Hypothalamus (tissue), 51 donors: ENCODE data around the gene F7.

Experiments
- DNase-seq, 51 donors: peaks; one replicate each; lab custom pipeline; 2025; lab: John Stamatoyannopoulos, UW

Gene F7

GRCh38 chr13:113086031-113086750, 19.4 kb upstream of the F7 start:
- DNase-seq: no peak

DNA sequence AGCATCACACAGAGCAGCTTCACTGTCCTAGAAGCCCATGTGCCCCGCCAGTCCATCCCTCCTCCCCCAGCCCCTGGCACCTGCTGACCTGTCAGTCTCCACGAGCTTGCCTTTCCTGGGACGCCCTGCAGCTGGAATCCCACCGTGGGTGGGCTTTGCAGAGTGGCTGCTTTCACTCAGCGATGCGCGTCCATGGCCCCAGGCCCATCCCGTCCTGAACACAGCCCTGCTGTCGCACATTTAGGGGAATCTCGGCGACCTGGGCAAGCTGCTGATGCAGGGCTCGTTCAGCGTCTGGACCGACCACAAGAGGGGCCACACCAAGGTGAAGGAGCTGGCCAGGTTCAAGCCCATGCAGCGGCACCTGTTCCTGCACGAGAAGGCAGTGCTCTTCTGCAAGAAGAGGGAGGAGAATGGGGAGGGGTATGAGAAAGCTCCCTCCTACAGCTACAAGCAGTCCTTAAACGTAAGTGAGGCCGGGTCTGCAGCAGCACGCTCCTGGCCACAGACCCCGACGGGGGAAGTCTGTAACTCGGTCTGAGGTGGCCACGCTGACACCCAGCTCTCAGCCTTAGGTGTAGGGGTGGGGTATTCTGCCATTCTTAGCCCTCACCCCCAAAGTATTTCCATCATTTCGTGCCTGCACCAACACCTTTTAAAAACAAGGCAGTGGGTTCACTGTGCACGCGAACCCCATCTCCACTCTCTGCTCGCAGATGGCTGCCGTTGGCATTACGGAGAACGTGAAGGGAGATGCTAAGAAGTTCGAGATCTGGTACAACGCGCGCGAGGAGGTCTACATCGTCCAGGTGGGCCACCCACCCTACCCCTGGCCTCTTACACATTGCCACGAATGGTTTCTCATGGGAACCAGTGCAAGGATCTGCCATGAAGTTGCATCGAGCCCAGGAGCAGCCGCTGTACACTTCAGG, 18.3 kb upstream of the F7 start:
- no peak for DNase-seq

DNA sequence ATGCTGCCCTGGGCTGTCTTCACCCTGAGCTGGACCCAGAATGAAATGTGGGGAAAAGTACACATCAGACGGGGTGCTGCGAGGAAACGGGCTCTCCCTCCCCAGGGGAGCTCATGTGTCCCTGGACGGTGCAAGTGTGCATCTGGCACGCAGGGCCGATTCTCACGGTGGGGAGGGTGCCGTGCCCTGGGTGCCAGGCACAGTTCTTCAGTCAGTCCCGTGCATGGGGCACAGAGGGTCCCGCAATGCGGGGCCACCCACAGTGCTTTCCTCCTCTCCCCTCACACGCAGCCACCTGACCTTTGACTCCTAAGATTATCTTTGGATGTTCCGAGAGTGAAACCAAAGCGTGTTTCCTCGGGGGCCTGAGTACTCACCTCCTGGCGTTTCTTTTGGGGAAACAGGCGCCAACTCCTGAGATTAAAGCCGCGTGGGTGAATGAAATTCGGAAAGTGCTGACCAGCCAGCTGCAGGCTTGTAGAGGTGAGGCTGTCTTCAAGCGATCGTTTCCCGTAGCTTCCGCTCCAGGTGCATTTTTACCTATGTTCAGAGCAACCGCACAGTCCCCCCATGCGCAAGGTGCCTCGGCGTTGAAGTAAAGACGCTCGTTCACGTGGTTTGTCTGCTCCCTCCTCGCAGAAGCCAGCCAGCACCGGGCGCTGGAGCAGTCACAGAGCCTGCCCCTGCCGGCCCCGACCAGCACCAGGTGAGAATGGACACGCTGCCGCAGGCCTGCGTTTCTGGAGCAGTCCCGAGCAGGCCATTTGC, 17.5 kb upstream of the F7 start:
- DNase-seq: no peak

- no peak for DNase-seq
Observed at GRCh38 chr13:113088691-113089020, 16.9 kb upstream of the F7 start.

DNA sequence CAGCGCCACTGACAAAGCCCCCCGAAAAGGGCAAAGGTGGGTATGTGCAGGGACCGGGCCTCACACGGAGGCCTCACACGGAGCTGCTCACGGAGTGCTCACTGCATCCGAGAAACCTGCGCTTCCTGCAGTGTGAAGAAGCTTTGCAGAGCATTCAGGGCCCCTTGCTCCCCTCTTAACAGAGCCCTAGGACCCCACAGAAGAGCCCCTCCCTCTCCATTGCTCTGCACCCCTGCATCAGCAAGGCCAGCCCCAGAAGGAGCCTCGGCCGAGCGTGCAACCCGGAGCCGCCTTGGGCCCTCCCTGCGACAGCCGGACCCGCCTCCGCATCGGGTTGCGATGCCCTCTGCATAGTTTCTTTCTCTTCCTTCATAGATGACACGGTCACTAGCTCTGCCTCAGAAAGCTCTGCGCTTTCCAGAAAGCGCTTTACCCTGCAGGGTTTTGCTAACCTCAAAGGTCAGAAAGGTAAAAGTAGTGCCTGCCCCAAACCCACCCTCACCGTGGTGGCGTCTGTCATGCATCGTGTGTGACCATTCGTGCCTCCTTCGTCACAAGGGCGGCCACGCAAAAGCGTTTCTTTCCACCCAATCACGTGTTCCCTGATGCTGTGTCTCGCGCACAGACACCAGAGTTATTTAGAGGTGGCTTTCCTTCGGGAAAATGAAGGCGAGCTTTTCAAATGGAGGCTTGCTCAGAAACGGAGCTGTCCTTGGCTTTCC, 15.7 kb upstream of the F7 start:
- DNase-seq: no peak

GRCh38 chr13:113090415-113090770, 15.2 kb upstream of the F7 start:
- DNase-seq: no peak

DNA sequence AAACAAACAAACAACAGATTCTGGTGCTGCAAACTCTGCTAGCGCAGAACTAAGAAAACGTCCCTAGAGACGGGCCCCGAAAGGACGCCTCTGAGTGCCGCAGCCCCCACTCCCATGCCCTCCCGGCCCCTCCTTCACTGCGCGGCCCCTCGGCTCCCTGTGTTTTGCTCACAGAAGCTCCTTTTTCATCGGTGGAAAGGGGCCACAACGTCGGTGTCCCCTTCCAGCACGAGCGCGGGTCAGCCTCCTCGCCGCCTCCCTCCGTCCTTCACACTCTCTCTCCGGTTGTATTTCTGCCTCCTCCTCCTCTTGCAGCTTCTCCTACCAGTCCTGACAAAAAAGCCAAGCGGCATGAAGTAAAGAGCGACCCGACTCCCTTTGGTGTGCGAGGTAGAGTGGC, 14.8 kb upstream of the F7 start:
- DNase-seq: no peak

DNA sequence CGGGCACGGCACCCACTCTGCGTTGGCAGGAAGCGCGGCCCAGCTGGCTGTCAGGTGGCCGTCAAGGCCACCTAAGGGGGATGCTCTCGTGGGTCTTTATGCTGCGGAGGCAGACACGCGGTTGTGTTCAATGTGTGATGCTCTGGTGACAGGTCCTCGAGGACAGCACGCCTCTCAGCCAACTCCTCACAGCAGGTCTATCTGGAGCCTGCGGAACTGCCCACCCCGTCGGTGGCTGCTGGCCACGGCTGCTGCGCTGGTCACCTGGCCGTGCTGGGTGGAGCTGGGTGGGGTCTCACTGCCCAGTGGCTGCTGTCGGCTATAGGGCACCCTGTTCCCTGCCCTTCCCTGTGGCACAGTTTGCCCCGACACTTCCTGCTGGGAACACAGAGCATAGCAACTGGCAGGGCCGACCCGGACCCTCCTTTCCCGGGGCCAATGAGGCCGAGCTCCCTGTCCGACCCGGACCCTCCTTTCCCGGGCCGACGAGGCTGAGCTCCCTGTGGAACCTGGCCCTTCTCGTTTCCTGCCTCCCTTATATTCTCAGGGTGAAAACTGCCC, 14.3 kb upstream of the F7 start:
- no peak for DNase-seq

GRCh38 chr13:113091891-113092775, 13.5 kb upstream of the F7 start:
- DNase-seq: no peak

DNA sequence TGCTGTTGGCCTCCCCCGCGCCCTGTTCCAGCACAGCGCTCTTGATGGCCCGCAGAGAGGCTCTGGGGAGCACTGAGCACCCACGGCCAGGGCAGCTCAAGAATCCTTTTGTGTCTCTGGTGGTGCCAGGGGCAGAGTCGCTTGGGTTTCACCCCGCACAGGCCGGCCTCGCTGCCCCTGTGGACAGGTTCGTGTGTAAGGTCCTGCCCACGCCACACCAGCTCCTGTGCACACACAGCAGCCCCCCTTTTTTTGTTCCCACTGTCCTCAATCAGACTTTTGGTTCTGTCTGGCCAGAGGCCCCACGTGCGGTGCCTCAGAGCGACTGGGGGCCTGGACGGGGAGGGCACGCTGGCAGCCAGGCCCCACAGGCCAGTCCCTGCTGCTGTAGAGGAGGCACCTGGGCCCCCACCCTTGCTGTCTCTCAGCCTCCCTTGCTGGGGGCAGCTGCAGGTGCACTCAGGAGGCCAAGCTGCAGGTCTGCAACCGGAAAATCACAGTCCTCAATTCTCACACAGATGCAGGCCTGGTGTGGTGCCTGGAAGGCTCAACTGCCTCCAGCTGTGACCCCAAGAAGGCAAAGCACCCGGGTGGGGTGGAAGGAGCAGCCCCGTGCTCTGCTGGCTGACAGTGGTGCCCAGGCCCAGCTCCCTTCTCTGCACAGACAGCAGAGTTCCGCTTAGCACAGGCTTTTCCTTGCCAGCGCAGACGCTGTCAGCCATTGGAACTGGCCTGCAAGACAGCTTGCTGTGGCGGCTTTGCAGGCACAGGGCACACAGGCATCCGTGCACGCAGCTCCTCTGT, 12.6 kb upstream of the F7 start:
- DNase-seq: no peak

GRCh38 chr13:113093580-113094409, 11.8 kb upstream of the F7 start:
- no peak for DNase-seq

GRCh38 chr13:113094410-113094800, 11.2 kb upstream of the F7 start:
- no peak for DNase-seq

- DNase-seq: no peak
Observed at GRCh38 chr13:113095146-113096051, 10.2 kb upstream of the F7 start.

DNA sequence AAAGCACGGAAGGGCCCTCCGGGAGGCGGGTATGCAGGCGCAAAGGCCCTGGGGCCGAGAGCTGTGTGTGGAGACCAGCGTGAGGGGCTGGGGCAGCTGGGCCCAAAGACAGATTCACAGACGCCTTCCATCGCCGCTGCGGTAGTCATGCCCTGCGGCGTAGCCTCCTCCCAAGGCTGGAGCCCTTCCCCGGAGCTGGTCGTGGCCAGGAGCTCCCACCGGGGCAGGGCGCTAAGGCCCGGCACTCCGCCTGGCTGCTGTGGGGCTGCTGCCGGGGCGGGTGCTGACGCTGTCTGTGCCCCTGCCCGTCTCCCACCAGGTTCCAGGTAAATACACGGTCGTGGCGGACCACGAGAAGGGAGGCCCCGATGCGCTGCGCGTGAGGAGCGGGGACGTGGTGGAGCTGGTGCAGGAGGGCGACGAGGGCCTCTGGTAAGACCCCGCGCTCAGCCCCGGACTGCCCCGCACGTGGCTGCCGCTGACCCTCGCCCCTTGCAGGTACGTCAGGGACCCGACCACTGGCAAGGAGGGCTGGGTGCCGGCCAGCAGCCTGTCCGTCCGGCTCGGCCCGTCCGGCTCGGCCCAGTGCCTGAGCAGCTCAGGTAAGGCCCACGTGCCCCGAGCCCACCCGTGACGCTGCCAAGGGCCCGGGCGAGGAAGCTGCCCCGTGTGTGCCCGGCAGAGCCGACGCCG, 9.4 kb upstream of the F7 start:
- no peak for DNase-seq

DNA sequence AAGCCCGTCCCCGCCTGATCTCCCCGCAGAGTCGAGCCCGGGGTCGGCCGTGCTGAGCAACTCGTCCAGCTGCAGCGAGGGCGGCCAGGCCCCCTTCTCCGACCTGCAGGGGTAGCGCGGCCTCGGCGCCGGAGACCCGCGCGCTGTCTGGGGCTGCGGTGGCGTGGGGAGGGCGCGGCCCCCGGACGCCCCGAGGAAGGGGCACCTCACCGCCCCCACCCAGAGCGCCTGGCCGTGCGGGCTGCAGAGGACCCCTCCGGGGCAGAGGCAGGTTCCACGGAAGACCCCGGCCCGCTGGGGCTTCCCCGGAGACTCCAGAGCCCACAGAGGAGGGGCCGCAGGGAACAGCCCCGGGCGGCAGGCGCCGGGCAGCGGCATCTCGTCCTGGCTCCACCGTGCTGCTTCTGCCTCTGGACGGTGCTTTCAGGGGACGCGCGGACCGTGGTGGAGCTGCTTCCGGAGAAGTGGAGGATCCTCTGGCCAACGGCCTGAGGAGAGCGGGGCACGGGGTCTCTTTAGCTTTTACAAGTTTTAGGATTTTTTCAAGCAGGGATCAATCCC, 8.8 kb upstream of the F7 start:
- no peak for DNase-seq

DNA sequence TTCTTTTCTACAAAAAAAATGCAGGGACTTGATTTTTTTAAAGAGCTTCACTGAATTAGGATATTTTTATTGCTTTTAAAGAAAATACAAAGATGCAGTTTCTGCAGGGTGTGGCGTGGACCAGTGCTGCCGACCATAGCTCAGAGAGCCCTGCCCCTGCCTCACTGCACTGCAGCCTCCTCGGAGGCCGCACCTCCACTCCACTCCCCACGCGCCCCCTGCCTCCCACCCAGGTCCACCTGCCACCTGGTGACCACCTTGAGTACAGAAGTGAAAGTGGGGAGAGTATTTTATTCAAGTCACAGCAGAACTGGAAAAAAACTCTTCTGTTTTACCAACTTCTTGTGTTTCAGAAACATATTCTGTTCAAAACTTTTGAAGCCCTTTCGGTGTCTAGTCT, 7.9 kb upstream of the F7 start:
- DNase-seq: no peak
